Measurements from ENCODE around the gene CFAP46. TPM values are rescaled to one million over a fixed set of nuclear protein-coding genes. Genes with fewer than 3 reads are reported as not detected.

The CFAP46 gene
- total RNA-seq, 4 donors from 2014 or later, result 0.32 to 0.54 TPM; not detected in 2

- DNase-seq (ENCODE audit: low spot score in 2 of 2), result no peak
- intact Hi-C loops (cut with DNase I; ENCODE audit: low total_unique reads), result no loop called here
- 96 to 99% methylated on average over 35 to 40 of the region's 41 CpGs for WGBS, 2 donors
- no peak overlapping the region for H3K4me3 ChIP-seq (ENCODE audit: low read depth, poor library complexity, severe bottlenecking)
- TF ChIP-seq CTCF (IDR thresholded peaks at IDR 0.05) (no peak), POLR2A (IDR thresholded peaks at IDR 0.05) (no peak)
Measured at GRCh38 chr10:132768346-132769248, 173.8 kb downstream of the CFAP46 start.

GRCh38 chr10:132766291-132766690, 176.1 kb downstream of the CFAP46 start:
- intact Hi-C loops (cut with DNase I; ENCODE audit: low total_unique reads), result no loop called here
- TF ChIP-seq POLR2A (IDR thresholded peaks at IDR 0.05) (no peak), CTCF (IDR thresholded peaks at IDR 0.05) (no peak)
- 90 to 91% methylated on average over 13 of the region's 13 CpGs for WGBS, 2 donors

GRCh38 chr10:132765435-132765834, 176.9 kb downstream of the CFAP46 start:
- TF ChIP-seq POLR2A (IDR thresholded peaks at IDR 0.05) (no peak), CTCF (IDR thresholded peaks at IDR 0.05) (no peak)
- no peak overlapping the region for H3K4me3 ChIP-seq (ENCODE audit: low read depth, poor library complexity, severe bottlenecking)
- no peak for DNase-seq (ENCODE audit: low spot score in 2 of 2)
- intact Hi-C loops (cut with DNase I; ENCODE audit: low total_unique reads), result no loop called here
- 71 to 85% methylated on average over 5 to 11 of the region's 11 CpGs for WGBS, 2 donors

More at GRCh38 chr10:132766291-132766690, 176.1 kb downstream of the CFAP46 start:
- no peak for DNase-seq (ENCODE audit: low spot score in 2 of 2)
- H3K4me3 ChIP-seq (ENCODE audit: low read depth, poor library complexity, severe bottlenecking), result no peak overlapping the region

GRCh38 chr10:132764108-132764507, 178.3 kb downstream of the CFAP46 start:
- H3K4me3 ChIP-seq (ENCODE audit: low read depth, poor library complexity, severe bottlenecking), result no peak overlapping the region
- 83 to 88% methylated on average over 11 of the region's 11 CpGs for WGBS, 2 donors
- no peak for DNase-seq (ENCODE audit: low spot score in 2 of 2)
- no peak for TF ChIP-seq POLR2A (IDR thresholded peaks at IDR 0.05)
- TF ChIP-seq CTCF (IDR thresholded peaks at IDR 0.05), result no peak
- intact Hi-C loops (cut with DNase I; ENCODE audit: low total_unique reads), result no loop called here

- DNase-seq (ENCODE audit: low spot score in 2 of 2), result no peak
- WGBS, 2 donors, result 84 to 94% methylated on average over 5 of the region's 5 CpGs
- intact Hi-C loops (cut with DNase I; ENCODE audit: low total_unique reads), result no loop called here
- no peak overlapping the region for H3K4me3 ChIP-seq (ENCODE audit: low read depth, poor library complexity, severe bottlenecking)
- TF ChIP-seq CTCF (IDR thresholded peaks at IDR 0.05) (no peak), POLR2A (IDR thresholded peaks at IDR 0.05) (no peak)
Measured at GRCh38 chr10:132763545-132763944, 178.8 kb downstream of the CFAP46 start.

Measured in lower leg skin (tissue), 4 donors.